Measurements from ENCODE around the gene PPP2R2C.

GRCh38 chr4:6422105-6422504 lies 50.3 kb downstream of the PPP2R2C start:
- TF ChIP-seq, protein P1, sequence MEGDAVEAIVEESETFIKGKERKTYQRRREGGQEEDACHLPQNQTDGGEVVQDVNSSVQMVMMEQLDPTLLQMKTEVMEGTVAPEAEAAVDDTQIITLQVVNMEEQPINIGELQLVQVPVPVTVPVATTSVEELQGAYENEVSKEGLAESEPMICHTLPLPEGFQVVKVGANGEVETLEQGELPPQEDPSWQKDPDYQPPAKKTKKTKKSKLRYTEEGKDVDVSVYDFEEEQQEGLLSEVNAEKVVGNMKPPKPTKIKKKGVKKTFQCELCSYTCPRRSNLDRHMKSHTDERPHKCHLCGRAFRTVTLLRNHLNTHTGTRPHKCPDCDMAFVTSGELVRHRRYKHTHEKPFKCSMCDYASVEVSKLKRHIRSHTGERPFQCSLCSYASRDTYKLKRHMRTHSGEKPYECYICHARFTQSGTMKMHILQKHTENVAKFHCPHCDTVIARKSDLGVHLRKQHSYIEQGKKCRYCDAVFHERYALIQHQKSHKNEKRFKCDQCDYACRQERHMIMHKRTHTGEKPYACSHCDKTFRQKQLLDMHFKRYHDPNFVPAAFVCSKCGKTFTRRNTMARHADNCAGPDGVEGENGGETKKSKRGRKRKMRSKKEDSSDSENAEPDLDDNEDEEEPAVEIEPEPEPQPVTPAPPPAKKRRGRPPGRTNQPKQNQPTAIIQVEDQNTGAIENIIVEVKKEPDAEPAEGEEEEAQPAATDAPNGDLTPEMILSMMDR (conservative IDR thresholded peaks at IDR 0.05; ENCODE audit: low read length), result no peak
- TF ChIP-seq EZH2phosphoT487 (IDR thresholded peaks at IDR 0.05; ENCODE audit: borderline replicate concordance, low read depth, low read length), result no peak

Data from OCI-LY7 (cell line).